ENCODE results near the gene KCND2. TPM values are rescaled to one million over a fixed set of nuclear protein-coding genes. Genes with fewer than 3 reads are reported as not detected.

KCND2 gene
- total and polyA plus RNA-seq, 7 donors: 0.04 to 2.7 (median 0.15) TPM

- WGBS, 3 donors: 71 to 92% (median 74%) methylated on average over 1 of the region's 1 CpG
- no peaks in the 10 kb centered on the region for H3K4me1 ChIP-seq
- TF ChIP-seq CTCF (IDR thresholded peaks at IDR 0.05): no peak
Observed at GRCh38 chr7:120334475-120334874, 61.5 kb downstream of the KCND2 start.

DNA sequence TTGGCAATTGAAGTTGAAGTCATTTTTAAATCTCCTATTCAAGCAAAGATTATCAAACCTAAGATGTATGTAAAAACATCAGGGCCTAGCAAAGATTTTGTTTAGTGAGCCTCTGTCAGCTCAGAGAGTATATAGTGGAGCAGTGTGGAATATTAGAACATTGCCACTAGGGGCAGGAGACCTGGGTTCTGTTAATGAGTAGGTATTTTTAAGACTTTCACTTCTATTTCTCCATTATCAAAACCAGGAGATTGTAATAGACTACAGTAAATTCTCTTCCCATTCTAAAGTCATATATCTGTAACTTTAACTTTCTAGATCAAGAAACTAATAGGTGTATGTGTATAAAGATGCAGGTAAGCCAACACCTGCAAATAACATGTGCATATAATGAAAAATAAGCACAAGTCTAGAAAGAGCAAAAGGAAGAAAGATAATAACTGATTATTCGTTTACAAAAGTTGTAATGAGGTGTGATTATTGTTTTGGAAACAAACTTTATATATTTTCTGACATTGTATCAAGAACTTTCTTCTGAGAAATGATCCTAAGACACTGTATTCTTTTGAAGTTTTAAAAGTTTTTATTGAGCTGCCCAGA, 64.4 kb downstream of the KCND2 start:
- 43 to 54% (median 48%) methylated on average over 1 of the region's 1 CpG for WGBS, 3 donors
- no peak overlapping the region for H3K27ac ChIP-seq
- no peaks in the 10 kb centered on the region for H3K27me3 ChIP-seq (ENCODE audit: insufficient read depth in 3 of 3, low read length in 2 of 3)
- TF ChIP-seq CTCF (IDR thresholded peaks at IDR 0.05): no peak
- no peaks in the 10 kb centered on the region for H3K4me1 ChIP-seq
- no peaks in the 10 kb centered on the region for H3K36me3 ChIP-seq (ENCODE audit: insufficient read depth in 1 of 2, low read depth in 1 of 2)
- intact Hi-C loops (cut with DNase I): no loop called here
- ATAC-seq: no peak
- H3K9me3 ChIP-seq: no peaks in the 10 kb centered on the region
- H3K4me3 ChIP-seq: no peak overlapping the region
- DNase-seq: no peak

More at GRCh38 chr7:120334475-120334874, 61.5 kb downstream of the KCND2 start:
- ATAC-seq: no peak
- Histone ChIP-seq H3K27ac (no peak overlapping the region), H3K4me3 (no peak overlapping the region), H3K27me3 (ENCODE audit: insufficient read depth in 3 of 3, low read length in 2 of 3) (peaks cover 0 to 2% (median 0%) of the 10 kb centered on the region in 3 donors), H3K9me3 (no peaks in the 10 kb centered on the region), H3K36me3 (ENCODE audit: insufficient read depth in 1 of 2, low read depth in 1 of 2) (no peaks in the 10 kb centered on the region)
- no peak for DNase-seq
- intact Hi-C loops (cut with DNase I): no loop called here

- WGBS, 3 donors: 77 to 87% (median 87%) methylated on average over 5 of the region's 5 CpGs
- intact Hi-C loops (cut with DNase I): no loop called here
Observed at GRCh38 chr7:120344276-120344675, 71.3 kb downstream of the KCND2 start.

GRCh38 chr7:120353171-120353570, 80.2 kb downstream of the KCND2 start:
- no peaks in the 10 kb centered on the region for H3K4me1 ChIP-seq
- no peak overlapping the region for H3K4me3 ChIP-seq
- H3K36me3 ChIP-seq (ENCODE audit: insufficient read depth in 1 of 2, low read depth in 1 of 2): no peaks in the 10 kb centered on the region
- no peak for TF ChIP-seq CTCF (IDR thresholded peaks at IDR 0.05)
- no peaks in the 10 kb centered on the region for H3K9me3 ChIP-seq
- WGBS, 3 donors: 86 to 90% (median 87%) methylated on average over 3 of the region's 3 CpGs
- no peaks in the 10 kb centered on the region for H3K27me3 ChIP-seq (ENCODE audit: insufficient read depth in 3 of 3, low read length in 2 of 3)
- intact Hi-C loops (cut with DNase I): no loop called here
- DNase-seq (no peak), ATAC-seq (no peak)
- no peak overlapping the region for H3K27ac ChIP-seq

More at GRCh38 chr7:120344276-120344675, 71.3 kb downstream of the KCND2 start:
- DNase-seq (no peak), ATAC-seq (no peak)
- Histone ChIP-seq H3K27ac (no peak overlapping the region), H3K4me3 (no peak overlapping the region), H3K9me3 (no peaks in the 10 kb centered on the region), H3K4me1 (no peaks in the 10 kb centered on the region), H3K27me3 (ENCODE audit: insufficient read depth in 3 of 3, low read length in 2 of 3) (no peaks in the 10 kb centered on the region), H3K36me3 (ENCODE audit: insufficient read depth in 1 of 2, low read depth in 1 of 2) (no peaks in the 10 kb centered on the region)
- no peak for TF ChIP-seq CTCF (IDR thresholded peaks at IDR 0.05)

GRCh38 chr7:120360918-120361317, 87.9 kb downstream of the KCND2 start:
- Histone ChIP-seq H3K4me1 (no peaks in the 10 kb centered on the region), H3K9me3 (no peaks in the 10 kb centered on the region), H3K27ac (no peak overlapping the region), H3K36me3 (ENCODE audit: insufficient read depth in 1 of 2, low read depth in 1 of 2) (no peaks in the 10 kb centered on the region), H3K27me3 (ENCODE audit: insufficient read depth in 3 of 3, low read length in 2 of 3) (no peaks in the 10 kb centered on the region), H3K4me3 (no peak overlapping the region)
- intact Hi-C loops (cut with DNase I): no loop called here
- TF ChIP-seq CTCF (IDR thresholded peaks at IDR 0.05): no peak
- DNase-seq: no peak
- ATAC-seq: no peak
